H9 (cell line): ENCODE measurements around the gene ZNF467. TPM values are rescaled to one million over a fixed set of nuclear protein-coding genes. Genes with fewer than 3 reads are reported as not detected.
A peak's percentile ranks its signal among the peaks of the same experiment; 100 is the strongest.

Experiments
- DNase-seq: peaks from one replicate; pipeline ENCODE4 v3.0.0-alpha.2; 2017
- H2AFZ ChIP-seq: one replicate; pipeline ENCODE4 v1.6.1; 2013; ENCODE audit warnings: mild to moderate bottlenecking, low read length, control low read depth, moderate library complexity
- H2AK5ac ChIP-seq: 2 replicates; pipeline ENCODE4 v1.6.1; 2013; ENCODE audit warnings: low read length, control low read depth, mixed read lengths; ENCODE audit not compliant: insufficient read length
- H2BK120ac ChIP-seq: one replicate; pipeline ENCODE4 v1.6.1; 2013; ENCODE audit warnings: low read depth, mild to moderate bottlenecking, low read length, control low read depth, inconsistent platforms; ENCODE audit not compliant: poor library complexity, severe bottlenecking
- H2BK12ac ChIP-seq: 2 replicates; pipeline ENCODE4 v1.6.1; 2013; ENCODE audit warnings: low read length, control low read depth, mixed read lengths, low read depth; ENCODE audit not compliant: insufficient read length
- H2BK15ac ChIP-seq: 2 replicates; pipeline ENCODE4 v1.6.1; 2013; ENCODE audit warnings: low read depth, low read length, control low read depth
- H2BK20ac ChIP-seq: one replicate; pipeline ENCODE4 v1.6.1; 2013; ENCODE audit warnings: low read depth, mild to moderate bottlenecking, low read length, control low read depth, inconsistent platforms; ENCODE audit not compliant: poor library complexity, severe bottlenecking
- H2BK5ac ChIP-seq: 2 replicates; pipeline ENCODE4 v1.6.1; 2013; ENCODE audit warnings: low read length, control low read depth, mixed read lengths; ENCODE audit not compliant: insufficient read length
- H3K14ac ChIP-seq: 2 replicates; pipeline ENCODE4 v1.6.1; 2013; ENCODE audit warnings: low read length, control low read depth; ENCODE audit not compliant: insufficient read depth
- H3K18ac ChIP-seq: 2 replicates; pipeline ENCODE4 v1.6.1; 2013; ENCODE audit warnings: low read depth, mild to moderate bottlenecking, mixed read lengths, low read length, control low read depth; ENCODE audit not compliant: insufficient read length
- H3K23ac ChIP-seq: 2 replicates; pipeline ENCODE4 v1.6.1; 2013; ENCODE audit warnings: low read length, control low read depth, mixed read lengths, low read depth; ENCODE audit not compliant: insufficient read length
- H3K23me2 ChIP-seq: 2 replicates; pipeline ENCODE4 v1.6.1; 2013; ENCODE audit warnings: low read depth, mild to moderate bottlenecking, mixed read lengths, low read length, control low read depth; ENCODE audit not compliant: insufficient read length, poor library complexity, severe bottlenecking
- H3K27ac ChIP-seq: 2 replicates; pipeline ENCODE4 v1.5.1; 2013; ENCODE audit warnings: low read length, control low read depth, mixed read lengths, low read depth; ENCODE audit not compliant: insufficient read length
- H3K27me3 ChIP-seq: 2 replicates; pipeline ENCODE4 v1.6.1; 2013; ENCODE audit warnings: low read length, control low read depth, inconsistent platforms; ENCODE audit not compliant: insufficient read depth
- H3K4ac ChIP-seq: 2 replicates; pipeline ENCODE4 v1.6.1; 2013; ENCODE audit warnings: low read depth, mild to moderate bottlenecking, control low read depth, inconsistent platforms, low read length, moderate library complexity
- H3K4me1 ChIP-seq: 2 replicates; pipeline ENCODE4 v1.6.1; 2013; ENCODE audit warnings: low read length, control low read depth, inconsistent platforms; ENCODE audit not compliant: insufficient read depth
- H3K4me2 ChIP-seq: 2 replicates; pipeline ENCODE4 v1.6.1; 2013; ENCODE audit warnings: low read length, control low read depth, mixed read lengths; ENCODE audit not compliant: insufficient read length, insufficient read depth
- H3K56ac ChIP-seq: 2 replicates; pipeline ENCODE4 v1.6.1; 2013; ENCODE audit warnings: low read depth, mild to moderate bottlenecking, mixed read lengths, low read length, control low read depth; ENCODE audit not compliant: insufficient read length
- H3K79me1 ChIP-seq: 2 replicates; pipeline ENCODE4 v1.6.1; 2013; ENCODE audit warnings: low read depth, mild to moderate bottlenecking, moderate library complexity, low read length, control low read depth, inconsistent platforms; ENCODE audit not compliant: insufficient read depth, poor library complexity, severe bottlenecking
- H3K79me2 ChIP-seq: 2 replicates; pipeline ENCODE4 v1.6.1; 2013; ENCODE audit warnings: low read length, control low read depth, inconsistent platforms; ENCODE audit not compliant: insufficient read depth
- H3K9ac ChIP-seq: 2 replicates; pipeline ENCODE4 v1.6.1; 2013; ENCODE audit warnings: low read length, control low read depth, mixed read lengths; ENCODE audit not compliant: insufficient read length; ENCODE audit errors: extremely low read depth
- H3K9me3 ChIP-seq: one replicate; pipeline ENCODE4 v1.6.1; 2013; ENCODE audit warnings: low read depth, low read length, inconsistent platforms; ENCODE audit not compliant: control insufficient read depth
- H3T11ph ChIP-seq: one replicate; pipeline ENCODE4 v1.6.1; 2013; ENCODE audit warnings: mild to moderate bottlenecking, low read length, control low read depth, inconsistent platforms
- H4K20me1 ChIP-seq: one replicate; pipeline ENCODE4 v1.6.1; 2013; ENCODE audit not compliant: control insufficient read depth, insufficient read length, insufficient read depth
- H4K5ac ChIP-seq: 2 replicates; pipeline ENCODE4 v1.6.1; 2013; ENCODE audit warnings: low read depth, mild to moderate bottlenecking, mixed read lengths, low read length, control low read depth; ENCODE audit not compliant: insufficient read length
- H4K8ac ChIP-seq: replicated peaks from 2 replicates; pipeline ENCODE4 v1.6.1; 2013; ENCODE audit warnings: low read length, control low read depth, mixed read lengths, low read depth; ENCODE audit not compliant: insufficient read length
- H4K91ac ChIP-seq: 2 replicates; pipeline ENCODE4 v1.6.1; 2013; ENCODE audit warnings: low read depth, mild to moderate bottlenecking, moderate library complexity, mixed read lengths, low read length, control low read depth; ENCODE audit not compliant: insufficient read length
- H3K27ac Mint-ChIP-seq, 3 experiments: 2 replicates in 2 of 3; 3 replicates in 1 of 3; pipeline ENCODE4 v1.8.0; 2020 to 2021; ENCODE audit warnings: mixed read lengths in 3 of 3, mild to moderate bottlenecking in 1 of 3, moderate library complexity in 1 of 3
- H3K27me3 Mint-ChIP-seq: 2 replicates; pipeline ENCODE4 v1.8.0; 2021; ENCODE audit warnings: low read depth, mild to moderate bottlenecking, moderate library complexity, mixed read lengths
- H3K36me3 Mint-ChIP-seq, 3 experiments: 2 replicates in 2 of 3; 3 replicates in 1 of 3; pipeline ENCODE4 v1.8.0; 2020 to 2021; ENCODE audit warnings: low read depth in 3 of 3, mixed read lengths in 3 of 3; ENCODE audit not compliant: insufficient read depth in 1 of 3
- H3K4me1 Mint-ChIP-seq, 2 experiments: 2 replicates each; pipeline ENCODE4 v1.8.0; 2020; ENCODE audit warnings: mixed read lengths in 2 of 2
- H3K4me3 Mint-ChIP-seq, 2 experiments: 2 replicates in 1 of 2; 3 replicates in 1 of 2; pipeline ENCODE4 v1.8.0; 2020 to 2021; ENCODE audit warnings: mild to moderate bottlenecking in 2 of 2, mixed read lengths in 2 of 2, moderate library complexity in 1 of 2
- H3K9me3 Mint-ChIP-seq, 2 experiments: 2 replicates in 1 of 2; 3 replicates in 1 of 2; pipeline ENCODE4 v1.8.0; 2020; ENCODE audit warnings: mild to moderate bottlenecking in 2 of 2, mixed read lengths in 2 of 2, moderate library complexity in 1 of 2
- CTCF ChIP-seq: fragments of 200-600 bp; sonication (generic); conservative IDR thresholded peaks from 3 replicates; pipeline ENCODE4 v1.8.0; 2021; ENCODE audit warnings: antibody characterized with exemption, mild to moderate bottlenecking
- WGBS: extraction: QIAGEN DNeasy Blood & Tissue Kit; methylation state at CpG from one replicate; pipeline ENCODE4 v1.1.7; 2013; ENCODE audit warnings: missing lambda C conversion rate, low lambda C conversion rate, mixed read lengths; ENCODE audit not compliant: insufficient read length; ENCODE audit errors: extremely low coverage; 5-methylcytosine and 5-hydroxymethylcytosine counted together
- total RNA-seq: library from RNA; stranded (reverse); gene quantifications from 2 replicates; pipeline ENCODE4 v1.2.1, GENCODE V29; 2021

Gene ZNF467
- total RNA-seq, 1 experiment from 2014 or later, result 0.31 TPM

DNA sequence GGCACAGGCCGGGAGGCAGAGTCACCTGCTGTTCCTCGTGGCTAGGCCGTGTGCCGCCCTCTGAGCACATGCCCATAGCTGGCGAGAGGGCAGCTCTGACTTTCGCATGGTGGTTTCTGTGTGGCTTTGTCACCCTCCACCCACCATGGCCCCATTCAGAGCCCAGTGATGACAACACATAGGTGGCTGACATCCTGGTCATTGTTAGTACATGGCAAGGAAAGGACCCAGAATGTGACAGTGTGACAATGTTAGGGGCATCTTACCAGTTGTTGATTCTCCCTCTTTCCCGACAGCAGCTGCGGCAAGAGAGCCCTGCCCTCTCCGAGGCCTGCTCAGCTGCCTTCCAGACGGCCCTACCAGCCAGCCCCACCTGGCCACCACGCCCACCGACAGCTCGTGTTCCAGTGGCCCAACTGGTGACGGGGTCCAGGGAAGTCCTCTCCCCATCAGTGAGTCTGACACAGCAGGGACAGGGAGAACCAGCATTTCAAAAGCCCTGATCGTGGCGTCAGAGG is 52.2 kb downstream of the ZNF467 start:
- Histone ChIP-seq H3K23ac (no peak overlapping the region), H3K9ac (no peak overlapping the region), H4K8ac (no peak overlapping the region), H2AK5ac (no peak overlapping the region), H3K4me2 (no peak overlapping the region), H3K56ac (no peak overlapping the region), H4K5ac (no peak overlapping the region), H3K4me1 (no peaks in the 10 kb centered on the region), H3K27me3 (no peaks in the 10 kb centered on the region), H2BK120ac (no peak overlapping the region), H2AFZ (no peak overlapping the region), H3K4ac (no peak overlapping the region), H3K27ac (no peak overlapping the region), H2BK5ac (no peak overlapping the region), H2BK20ac (no peak overlapping the region), H3K18ac (no peak overlapping the region), H3K23me2 (no peaks in the 10 kb centered on the region), H3T11ph (no peak overlapping the region), H3K9me3 (no peaks in the 10 kb centered on the region), H2BK15ac (no peak overlapping the region), H4K20me1 (no peaks in the 10 kb centered on the region), H3K14ac (no peak overlapping the region), H4K91ac (no peak overlapping the region), H3K79me2 (no peaks in the 10 kb centered on the region), H2BK12ac (no peak overlapping the region), H3K79me1 (peaks cover 3% of the 10 kb centered on the region)
- Mint-ChIP-seq H3K4me3 (no peak overlapping the region), H3K36me3 (peaks cover 7 to 41% (median 38%) of the 10 kb centered on the region in 3 experiments), H3K27ac (no peak overlapping the region), H3K27me3 (no peaks in the 10 kb centered on the region), H3K9me3 (no peaks in the 10 kb centered on the region), H3K4me1 (peaks cover under 1% of the 10 kb centered on the region in 2 experiments)
- WGBS, result no CpG with 5 or more reads among the region's 16 CpGs
- no peak for TF ChIP-seq CTCF
- peak; percentile 20 for DNase-seq
